GM19328 (cell line): ENCODE results near the gene PPP1R12A.

ENCODE experiments used
- ATAC-seq: cut with Tn5 transposase; IDR thresholded peaks from one replicate; pipeline ENCODE4 v1.9.1; 2021; ENCODE audit warnings: mild to moderate bottlenecking, moderate library complexity; ENCODE audit not compliant: unreplicated experiment

The PPP1R12A gene

GRCh38 chr12:79773896-79774295, 161.0 kb downstream of the PPP1R12A start:
- no peak for ATAC-seq

- no peak for ATAC-seq
Observed at GRCh38 chr12:79769860-79770485, 164.9 kb downstream of the PPP1R12A start.

GRCh38 chr12:79769189-79769859, 165.6 kb downstream of the PPP1R12A start:
- no peak for ATAC-seq

DNA sequence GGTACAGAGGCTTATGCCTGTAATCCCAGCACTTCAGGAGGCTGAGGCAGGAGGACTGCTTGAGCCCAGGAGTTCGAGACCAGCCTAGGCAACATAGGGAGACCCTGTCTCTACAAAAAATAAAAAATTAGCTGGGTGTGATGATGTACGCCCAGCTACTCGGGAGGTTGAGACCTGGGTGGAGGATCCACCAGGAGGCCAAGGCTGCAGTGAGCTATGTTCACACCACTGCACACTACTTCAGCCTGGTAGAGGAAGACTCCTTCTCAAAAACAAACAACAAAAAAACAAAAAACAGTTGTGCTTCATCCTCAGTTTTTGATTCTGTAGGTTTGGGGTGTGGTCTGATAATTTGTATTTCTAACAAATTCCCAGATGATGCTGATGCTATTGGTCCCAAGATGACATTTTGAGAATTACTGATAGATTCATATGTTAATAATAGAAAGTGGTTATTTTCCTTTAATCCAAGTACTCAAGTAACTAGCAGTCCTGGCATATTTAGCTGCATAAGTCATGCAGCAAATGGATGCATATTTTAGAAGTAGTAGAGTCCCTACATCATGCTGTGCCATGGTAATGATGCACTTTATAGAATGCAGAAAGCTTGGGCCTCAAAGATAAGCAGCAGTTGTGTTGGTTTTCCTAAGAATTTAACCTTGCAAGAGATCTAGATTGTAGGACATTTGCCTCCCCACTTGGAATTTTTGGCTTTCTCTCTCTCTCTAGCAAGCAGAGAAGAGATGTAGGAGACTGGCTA, 168.0 kb downstream of the PPP1R12A start:
- no peak for ATAC-seq

- no peak for ATAC-seq
Observed at GRCh38 chr12:79765157-79765556, 169.7 kb downstream of the PPP1R12A start.

DNA sequence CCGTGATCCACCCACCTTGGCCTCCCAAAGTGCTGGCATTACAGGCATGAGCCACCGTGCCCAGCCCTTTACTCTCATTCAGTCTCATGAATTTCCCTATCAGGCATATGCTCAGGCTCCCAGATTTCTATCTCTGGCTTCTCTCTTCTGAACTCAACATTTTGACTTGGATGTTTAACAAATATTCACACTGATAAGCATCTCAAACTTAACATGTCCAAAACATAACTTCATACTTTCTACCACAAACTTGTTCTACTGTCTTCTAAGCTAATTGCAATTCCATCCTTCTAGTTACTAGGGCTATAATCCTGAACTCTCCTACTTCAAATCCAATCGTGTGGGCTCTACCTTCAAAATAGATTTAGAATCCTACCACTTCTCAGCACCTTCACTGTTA, 170.3 kb downstream of the PPP1R12A start:
- no peak for ATAC-seq

- ATAC-seq, result no peak
Observed at GRCh38 chr12:79763766-79764452, 171.0 kb downstream of the PPP1R12A start.

- ATAC-seq, result no peak
Observed at GRCh38 chr12:79761341-79761740, 173.6 kb downstream of the PPP1R12A start.

- no peak for ATAC-seq
Observed at GRCh38 chr12:79747274-79747673, 187.6 kb downstream of the PPP1R12A start.

DNA sequence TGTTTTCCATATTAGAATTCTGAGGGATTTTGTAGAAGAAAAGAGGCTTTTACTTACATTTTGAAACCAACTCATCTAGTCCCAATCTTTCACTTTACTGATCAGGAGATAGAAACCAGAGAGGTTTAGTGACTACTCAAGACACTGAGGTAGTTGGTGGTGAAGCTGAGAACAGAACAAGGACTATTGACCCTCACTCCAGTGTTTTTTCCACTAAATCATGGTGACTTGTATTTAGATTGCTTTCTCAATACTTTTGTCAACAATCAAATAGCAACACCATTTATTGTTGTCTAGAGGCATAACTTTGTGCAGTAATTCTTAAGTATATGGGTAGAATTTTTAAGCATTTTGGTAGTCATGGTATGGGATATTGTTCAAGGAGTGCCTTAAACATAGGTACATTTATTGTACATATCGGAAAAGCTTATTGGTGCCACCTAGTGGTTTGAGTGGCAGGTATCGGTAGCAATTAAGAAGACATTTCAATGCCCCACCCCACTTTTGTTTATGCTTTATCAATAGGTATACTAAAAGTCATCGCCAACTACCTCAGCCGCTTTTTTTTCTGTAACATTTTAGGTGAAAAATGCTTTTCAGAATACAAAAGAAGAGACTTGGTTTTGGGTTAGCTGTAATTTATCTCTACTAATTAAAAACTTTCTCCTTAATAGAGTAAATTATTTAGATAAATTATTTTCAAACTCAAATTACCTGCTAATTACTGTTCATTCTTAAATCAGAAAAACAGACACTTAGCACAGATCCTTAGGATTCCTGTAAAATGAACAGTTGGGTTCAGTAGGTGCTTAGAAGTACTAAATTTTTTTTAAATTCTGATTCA, 196.8 kb downstream of the PPP1R12A start:
- peak; percentile 83 for ATAC-seq

DNA sequence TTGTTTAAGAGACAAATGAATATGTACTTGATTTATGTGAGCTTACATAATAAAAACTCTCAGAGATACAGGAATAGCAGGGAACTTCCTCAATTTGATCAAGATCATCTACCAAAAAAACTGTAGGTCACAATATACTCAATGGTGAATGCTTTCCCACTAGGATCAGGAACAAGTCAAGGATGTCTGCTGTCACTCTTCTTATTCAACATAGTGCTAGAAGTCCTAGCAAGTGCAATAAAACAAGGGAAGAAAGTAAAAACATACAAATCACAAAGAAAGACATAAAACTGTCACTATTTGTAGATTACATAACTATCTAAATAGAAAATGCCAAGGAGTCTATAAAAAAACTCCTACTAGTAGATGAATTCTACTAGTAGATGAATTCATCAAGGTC, 202.3 kb downstream of the PPP1R12A start:
- no peak for ATAC-seq

DNA sequence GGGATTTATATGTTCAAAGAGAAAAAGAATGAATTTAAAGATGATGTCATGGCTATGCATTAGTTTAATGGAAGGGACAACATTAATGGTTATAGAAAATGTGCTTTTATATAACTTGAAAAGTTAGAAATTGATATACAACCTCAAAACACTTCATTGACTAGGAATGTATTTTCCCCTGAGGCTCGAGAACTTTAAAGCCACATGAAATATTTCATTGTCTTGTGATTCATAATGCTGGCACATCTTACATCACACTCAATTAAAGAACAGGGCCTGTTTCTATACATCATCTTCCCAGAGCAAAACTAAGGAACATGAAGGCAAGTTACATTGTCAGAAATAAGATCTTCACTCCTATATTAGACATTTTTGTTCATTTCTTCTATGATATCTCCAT, 208.9 kb downstream of the PPP1R12A start:
- ATAC-seq, result no peak
